Stimulated activated naive CD8-positive, alpha-beta T cell treated with anti-CD3 and anti-CD28 coated beads, Interleukin-15, amount 100 ng/mL, for 72 hours (primary cell): ENCODE measurements around the gene BST2.

Experiments used
- ATAC-seq: fragments of 150-1000 bp; cut with Tn5 transposase; 2 replicates; pipeline ENCODE4 v1.10.0; 2021; ENCODE audit warnings: mild to moderate bottlenecking, moderate library complexity
- DNase-seq, 2 donors: peaks; one replicate each; pipeline ENCODE4 v3.0.0; 2021 to 2022
- H3K27ac Mint-ChIP-seq, 2 donors: one replicate each; pipeline ENCODE4 v1.8.0; 2022; ENCODE audit warnings: mild to moderate bottlenecking in 2 of 2, mixed read lengths in 2 of 2, moderate library complexity in 2 of 2
- H3K27me3 Mint-ChIP-seq: one replicate; pipeline ENCODE4 v1.8.0; 2022; ENCODE audit warnings: mixed read lengths
- H3K4me1 Mint-ChIP-seq: one replicate; pipeline ENCODE4 v1.8.0; 2022; ENCODE audit warnings: mild to moderate bottlenecking, mixed read lengths
- H3K4me3 Mint-ChIP-seq, 2 donors: one replicate each; pipeline ENCODE4 v1.8.0; 2022; ENCODE audit warnings: mild to moderate bottlenecking in 2 of 2, mixed read lengths in 2 of 2, moderate library complexity in 1 of 2
- H3K9me3 Mint-ChIP-seq, 2 donors: one replicate each; pipeline ENCODE4 v1.8.0; 2022; ENCODE audit warnings: mixed read lengths in 2 of 2

The BST2 gene

GRCh38 chr19:17424743-17425365 lies 19.4 kb upstream of the BST2 start:
- peaks cover 28% of the 10 kb centered on the region for H3K4me1 Mint-ChIP-seq
- H3K27ac Mint-ChIP-seq: peak overlapping the region in 1 of 2 donors; percentile 68
- DNase-seq (peak in 1 of 2 donors; percentile 28), ATAC-seq (peak; percentile 48)
- no peaks in the 10 kb centered on the region for H3K27me3 Mint-ChIP-seq
- no peaks in the 10 kb centered on the region for H3K9me3 Mint-ChIP-seq
- peak overlapping the region in 1 of 2 donors; percentile 37 for H3K4me3 Mint-ChIP-seq

GRCh38 chr19:17423429-17424208 lies 18.2 kb upstream of the BST2 start:
- ATAC-seq (no peak), DNase-seq (no peak)
- peaks cover 39% of the 10 kb centered on the region for H3K4me1 Mint-ChIP-seq
- no peak overlapping the region for H3K4me3 Mint-ChIP-seq
- no peaks in the 10 kb centered on the region for H3K9me3 Mint-ChIP-seq
- H3K27me3 Mint-ChIP-seq: no peaks in the 10 kb centered on the region
- H3K27ac Mint-ChIP-seq: no peak overlapping the region

GRCh38 chr19:17421942-17422341 lies 16.5 kb upstream of the BST2 start:
- H3K27me3 Mint-ChIP-seq: no peaks in the 10 kb centered on the region
- no peak overlapping the region for H3K27ac Mint-ChIP-seq
- no peak for ATAC-seq
- peaks cover 40% of the 10 kb centered on the region for H3K4me1 Mint-ChIP-seq
- H3K4me3 Mint-ChIP-seq: no peak overlapping the region
- no peaks in the 10 kb centered on the region for H3K9me3 Mint-ChIP-seq
- no peak for DNase-seq

GRCh38 chr19:17420475-17420924 lies 15.1 kb upstream of the BST2 start:
- peak overlapping the region; percentile 5 to 83 for H3K27ac Mint-ChIP-seq
- H3K9me3 Mint-ChIP-seq: no peaks in the 10 kb centered on the region
- no peaks in the 10 kb centered on the region for H3K27me3 Mint-ChIP-seq
- H3K4me1 Mint-ChIP-seq: peaks cover 40% of the 10 kb centered on the region
- H3K4me3 Mint-ChIP-seq: peak overlapping the region; percentile 96 to 97
- ATAC-seq (peak; percentile 46), DNase-seq (peak in 1 of 2 donors; percentile 44)

- Mint-ChIP-seq H3K4me1 (peaks cover 34% of the 10 kb centered on the region), H3K27me3 (no peaks in the 10 kb centered on the region), H3K4me3 (peak within 1 kb of the TSS; percentile 96 to 97), H3K27ac (peak within 1 kb of the TSS; percentile 74 to 97), H3K9me3 (no peaks in the 10 kb centered on the region)
- DNase-seq: peak; percentile 91 to 96
- peak; percentile 95 for ATAC-seq
Measured at GRCh38 chr19:17419621-17420474, 14.4 kb upstream of the BST2 start, which contains the start of gene MVB12A. Gene MVB12A, plus strand, starts transcription at chr19:17420047. Its CDS starts 89 bp downstream, at chr19:17420136.

GRCh38 chr19:17419154-17419620 lies 13.8 kb upstream of the BST2 start:
- Mint-ChIP-seq H3K27me3 (no peaks in the 10 kb centered on the region), H3K9me3 (no peaks in the 10 kb centered on the region), H3K4me3 (peak overlapping the region; percentile 96 to 97), H3K4me1 (peaks cover 28% of the 10 kb centered on the region), H3K27ac (peak overlapping the region; percentile 74 to 97)
- no peak for ATAC-seq
- DNase-seq: no peak

GRCh38 chr19:17418710-17419109 lies 13.3 kb upstream of the BST2 start:
- H3K4me1 Mint-ChIP-seq: peaks cover 23% of the 10 kb centered on the region
- no peaks in the 10 kb centered on the region for H3K27me3 Mint-ChIP-seq
- H3K27ac Mint-ChIP-seq: peak overlapping the region in 1 of 2 donors; percentile 72
- no peak for DNase-seq
- ATAC-seq: no peak
- peak overlapping the region; percentile 96 to 97 for H3K4me3 Mint-ChIP-seq
- H3K9me3 Mint-ChIP-seq: no peaks in the 10 kb centered on the region

- DNase-seq: no peak
- no peaks in the 10 kb centered on the region for H3K9me3 Mint-ChIP-seq
- H3K27ac Mint-ChIP-seq: peak overlapping the region in 1 of 2 donors; percentile 63
- no peak for ATAC-seq
- no peak overlapping the region for H3K4me3 Mint-ChIP-seq
- H3K27me3 Mint-ChIP-seq: no peaks in the 10 kb centered on the region
- H3K4me1 Mint-ChIP-seq: peaks cover 29% of the 10 kb centered on the region
Measured at GRCh38 chr19:17415121-17415520, 9.7 kb upstream of the BST2 start.

GRCh38 chr19:17414097-17414496 lies 8.7 kb upstream of the BST2 start:
- ATAC-seq (no peak), DNase-seq (no peak)
- Mint-ChIP-seq H3K27ac (no peak overlapping the region), H3K9me3 (no peaks in the 10 kb centered on the region), H3K4me1 (peaks cover 23% of the 10 kb centered on the region), H3K27me3 (no peaks in the 10 kb centered on the region), H3K4me3 (no peak overlapping the region)

- DNase-seq: no peak
- Mint-ChIP-seq H3K27me3 (no peaks in the 10 kb centered on the region), H3K27ac (no peak overlapping the region), H3K4me3 (no peak overlapping the region), H3K9me3 (no peaks in the 10 kb centered on the region), H3K4me1 (peaks cover 28% of the 10 kb centered on the region)
- no peak for ATAC-seq
Measured at GRCh38 chr19:17411801-17412200, 6.4 kb upstream of the BST2 start.

- H3K4me3 Mint-ChIP-seq: no peak overlapping the region
- peak overlapping the region in 1 of 2 donors; percentile 33 for H3K27ac Mint-ChIP-seq
- no peaks in the 10 kb centered on the region for H3K27me3 Mint-ChIP-seq
- no peak for DNase-seq
- peaks cover 40% of the 10 kb centered on the region for H3K4me1 Mint-ChIP-seq
- ATAC-seq: no peak
- no peaks in the 10 kb centered on the region for H3K9me3 Mint-ChIP-seq
Measured at GRCh38 chr19:17409990-17410389, 4.6 kb upstream of the BST2 start.

GRCh38 chr19:17406887-17407196 lies 1.4 kb upstream of the BST2 start:
- ATAC-seq (no peak), DNase-seq (no peak)
- peaks cover 50% of the 10 kb centered on the region for H3K4me1 Mint-ChIP-seq

GRCh38 chr19:17406046-17406886 lies 836 bp upstream of the BST2 start:
- no peaks in the 10 kb centered on the region for H3K9me3 Mint-ChIP-seq
- peaks cover 44% of the 10 kb centered on the region for H3K4me1 Mint-ChIP-seq
- peak; percentile 33 to 79 for DNase-seq
- peak; percentile 62 for ATAC-seq
- no peaks in the 10 kb centered on the region for H3K27me3 Mint-ChIP-seq
- peak overlapping the region; percentile 87 to 92 for H3K4me3 Mint-ChIP-seq
- H3K27ac Mint-ChIP-seq: peak overlapping the region; percentile 98

More at GRCh38 chr19:17406887-17407196, 1.4 kb upstream of the BST2 start:
- H3K9me3 Mint-ChIP-seq: no peaks in the 10 kb centered on the region
- H3K4me3 Mint-ChIP-seq: peak overlapping the region; percentile 87 to 92
- peak overlapping the region; percentile 55 to 98 for H3K27ac Mint-ChIP-seq
- H3K27me3 Mint-ChIP-seq: no peaks in the 10 kb centered on the region

- DNase-seq (peak in 1 of 2 donors; percentile 13), ATAC-seq (no peak)
- peak overlapping the region; percentile 98 for H3K27ac Mint-ChIP-seq
- H3K27me3 Mint-ChIP-seq: no peaks in the 10 kb centered on the region
- no peaks in the 10 kb centered on the region for H3K9me3 Mint-ChIP-seq
- peak overlapping the region; percentile 87 to 92 for H3K4me3 Mint-ChIP-seq
- peaks cover 43% of the 10 kb centered on the region for H3K4me1 Mint-ChIP-seq
Measured at GRCh38 chr19:17404621-17405249, 695 bp downstream of the BST2 start.
